ENCODE results near the gene CMTM7. TPM values are rescaled to one million over a fixed set of nuclear protein-coding genes. Genes with fewer than 3 reads are reported as not detected.

CMTM7 gene
- total and polyA plus RNA-seq, 2 of the 8 experiments (the other 6 are each of a cell fraction or from before 2014, with no cell fraction given), result 33.3 to 65.8 TPM

DNA sequence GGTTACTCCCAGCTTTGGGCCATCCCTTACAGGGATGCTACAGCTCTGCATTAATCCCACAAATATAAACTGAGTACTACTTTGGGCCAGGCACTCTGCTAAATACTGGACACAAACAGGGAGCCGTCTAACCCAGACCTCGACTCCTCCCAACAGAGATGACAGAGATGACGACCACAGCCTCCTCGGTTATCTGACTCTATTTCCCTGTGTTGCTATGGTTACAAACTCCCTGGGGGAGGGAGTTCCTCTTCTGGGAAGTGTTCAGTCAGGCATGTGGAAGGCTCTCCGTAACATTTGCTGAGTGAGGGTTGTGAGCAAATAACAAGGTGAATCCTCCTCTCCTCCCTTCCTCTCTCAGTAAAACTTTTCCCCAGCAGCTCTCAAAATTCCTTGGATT lies 6.7 kb upstream of the CMTM7 start:
- H3K36me3 ChIP-seq (ENCODE audit: control insufficient read depth in 2 of 4, insufficient read depth in 4 of 4, low read length in 3 of 4), result no peaks in the 10 kb centered on the region
- no peak overlapping the region for H3K23ac ChIP-seq (ENCODE audit: insufficient read length)
- H3K18ac ChIP-seq (ENCODE audit: extremely low read depth, low read length), result no peak overlapping the region
- no peak overlapping the region for H2BK120ac ChIP-seq (replicated peaks; ENCODE audit: low read depth, low read length)
- H3K4ac ChIP-seq (replicated peaks; ENCODE audit: insufficient read length, low read depth, low read length), result no peak overlapping the region
- ChIA-PET POLR2A (ENCODE audit: partially characterized antibody) (no interaction called here), CTCF (ENCODE audit: partially characterized antibody) (interaction anchor here (4.4 kb wide), 1 partner anchor 9 kb away, joined by 38 read pairs; no protein-coding TSS in a partner anchor)
- H2BK12ac ChIP-seq (ENCODE audit: low read depth, low read length), result no peak overlapping the region
- no peak overlapping the region for H3K56ac ChIP-seq (replicated peaks; ENCODE audit: insufficient read length, low read depth, low read length)
- H3K9ac ChIP-seq (replicated peaks in 1 of 4; ENCODE audit: extremely low read depth in 1 of 4, low read depth in 3 of 4, low read length in 3 of 4), result no peak overlapping the region
- no peaks in the 10 kb centered on the region for H3K23me2 ChIP-seq (ENCODE audit: low read depth, low read length)
- no peak overlapping the region for H4K91ac ChIP-seq (replicated peaks; ENCODE audit: insufficient read length, low read length)
- H2AFZ ChIP-seq (ENCODE audit: low read length), result no peak overlapping the region
- H3K4me3 ChIP-seq (ENCODE audit: extremely low read depth in 1 of 4, insufficient read depth in 2 of 4, low read depth in 3 of 4, low read length in 4 of 4), result no peak overlapping the region
- no peak overlapping the region for H3K4me2 ChIP-seq (ENCODE audit: insufficient read depth in 1 of 2, low read depth in 2 of 2, low read length in 2 of 2)
- H3K14ac ChIP-seq (ENCODE audit: insufficient read length), result no peak overlapping the region
- FAIRE-seq (no peak), DNase-seq (ENCODE audit: low read depth in 1 of 2, low spot score in 2 of 2) (no peak)
- H4K20me1 ChIP-seq (replicated peaks in 1 of 2; ENCODE audit: control insufficient read depth in 1 of 2, insufficient read depth in 2 of 2, low read length in 2 of 2), result no peaks in the 10 kb centered on the region
- H2BK15ac ChIP-seq (ENCODE audit: low read length), result no peak overlapping the region
- no peak for TF ChIP-seq NRF1 (IDR thresholded peaks at IDR 0.05; ENCODE audit: low read depth, low read length)
- TF ChIP-seq BCL11A (IDR thresholded peaks at IDR 0.05; ENCODE audit: low read depth in 2 of 2, low read length in 2 of 2), result no peak
- TF ChIP-seq SP1 (IDR thresholded peaks at IDR 0.05; ENCODE audit: low read depth, low read length), result no peak
- no peak for TF ChIP-seq RFX5 (IDR thresholded peaks at IDR 0.05; ENCODE audit: borderline replicate concordance, low read depth, low read length)
- TF ChIP-seq EZH2 (IDR thresholded peaks at IDR 0.05; ENCODE audit: low read depth, low read length, severe bottlenecking), result no peak
- TF ChIP-seq JUND (IDR thresholded peaks at IDR 0.05; ENCODE audit: low read length), result no peak
- TF ChIP-seq SIRT6 (IDR thresholded peaks at IDR 0.05; ENCODE audit: low read length), result no peak
- no peak for TF ChIP-seq POU5F1 (IDR thresholded peaks at IDR 0.05; ENCODE audit: low read depth, low read length)
- no peak for TF ChIP-seq EGR1 (IDR thresholded peaks at IDR 0.05; ENCODE audit: borderline replicate concordance, low read depth, low read length)
- no peak for TF ChIP-seq CREB1 (IDR thresholded peaks at IDR 0.05)
- TF ChIP-seq FOSL1 (IDR thresholded peaks at IDR 0.05; ENCODE audit: insufficient read depth, low read depth, low read length), result no peak
- no peak for TF ChIP-seq CHD2 (IDR thresholded peaks at IDR 0.05; ENCODE audit: low read length)
- TF ChIP-seq GTF2F1 (IDR thresholded peaks at IDR 0.05; ENCODE audit: borderline replicate concordance, low read depth, low read length), result no peak
- TF ChIP-seq MAFK (IDR thresholded peaks at IDR 0.05; ENCODE audit: low read depth, low read length), result no peak
- TF ChIP-seq RAD21 (IDR thresholded peaks at IDR 0.05 in 1 of 2, conservative IDR thresholded peaks at IDR 0.05 in 1 of 2; ENCODE audit: low read depth in 2 of 2, low read length in 2 of 2), result no peak
- no peak overlapping the region for H2BK5ac ChIP-seq (ENCODE audit: low read depth, low read length)
- H3K79me1 ChIP-seq (ENCODE audit: low read depth, low read length), result no peaks in the 10 kb centered on the region
- no peak overlapping the region for H4K5ac ChIP-seq (ENCODE audit: insufficient read length, low read depth, low read length)
- 0 out of 7 replicates have a peak, but pooled peaks cover 0 to 1% (median 0%) of the 10 kb centered on the region in 4 experiments for H3K27me3 ChIP-seq (replicated peaks in 1 of 4; ENCODE audit: control insufficient read depth in 3 of 4, extremely low read depth in 1 of 4, insufficient read depth in 3 of 4, low read length in 3 of 4)
- no peak overlapping the region for H4K8ac ChIP-seq (ENCODE audit: extremely low read depth, insufficient read depth, low read length)
- H3K79me2 ChIP-seq (ENCODE audit: control insufficient read depth in 1 of 2, insufficient read depth in 2 of 2, low read length in 2 of 2), result no peaks in the 10 kb centered on the region
- no peak overlapping the region for H2AK5ac ChIP-seq (ENCODE audit: low read depth, low read length)
- H2BK20ac ChIP-seq (ENCODE audit: low read length), result no peak overlapping the region
- no peaks in the 10 kb centered on the region for H3K9me3 ChIP-seq (ENCODE audit: insufficient read depth in 2 of 2, low read depth in 1 of 2, low read length in 1 of 2)
- H3K27ac ChIP-seq (ENCODE audit: low read depth, low read length), result no peak overlapping the region
- WGBS, 2 experiments (ENCODE audit: extremely low coverage in 1 of 2, insufficient coverage in 1 of 2, insufficient read length in 1 of 2, insufficient replicate concordance in 2 of 2, low coverage in 1 of 2, low lambda C conversion rate in 2 of 2, missing lambda C conversion rate in 1 of 2), result 78% methylated on average over 5 of the region's 5 CpGs; no CpG with 5 or more reads in 1 of the 2 experiments
- H3K4me1 ChIP-seq (replicated peaks in 1 of 4; ENCODE audit: control insufficient read depth in 3 of 4, insufficient read depth in 4 of 4, low read length in 3 of 4), result no peaks in the 10 kb centered on the region
